OCI-LY7 (cell line): ENCODE results near the gene ARL6. TPM values are rescaled to one million over a fixed set of nuclear protein-coding genes. Genes with fewer than 3 reads are reported as not detected.

Source experiments
- BruUV-seq: library from RNA; stranded (reverse); fragments of 400-500 nt; replicated peaks from 2 replicates; lab custom pipeline; 2021; lab: Mats Ljungman, UMichigan
- CTCF ChIA-PET: fragments of 300-600 bp; sonication (Branson Sonifier 250); formaldehyde crosslinking; loops from one replicate; lab custom pipeline; 2022; ENCODE audit warnings: antibody characterized with exemption; ENCODE audit not compliant: unreplicated experiment; lab: Charles Lee
- POLR2A ChIA-PET: fragments of 300-600 bp; sonication (Branson Sonifier 250); formaldehyde crosslinking; loops from one replicate; lab custom pipeline; 2022; ENCODE audit warnings: antibody characterized with exemption; lab: Charles Lee
- DNase-seq: peaks from one replicate; pipeline ENCODE4 v3.0.0-alpha.2; 2015; ENCODE audit warnings: low spot score
- H2AFZ ChIP-seq: fragments of 200-600 bp; sonication (generic), shearing (Covaris generic); 2 replicates; pipeline ENCODE4 v1.6.1; 2014; ENCODE audit warnings: mild to moderate bottlenecking, antibody characterized with exemption, low read length, moderate library complexity
- H3K27ac ChIP-seq: fragments of 200-600 bp; sonication (generic); 2 replicates; pipeline ENCODE4 v1.5.1; 2014; ENCODE audit warnings: mixed run types, low read depth, mild to moderate bottlenecking, moderate library complexity, low read length, inconsistent platforms; ENCODE audit not compliant: poor library complexity, severe bottlenecking
- H3K36me3 ChIP-seq: fragments of 200-600 bp; sonication (generic); 2 replicates; pipeline ENCODE4 v1.6.1; 2014; ENCODE audit warnings: mild to moderate bottlenecking, antibody characterized with exemption, low read length, moderate library complexity, mixed read lengths; ENCODE audit not compliant: insufficient read depth
- H3K4me1 ChIP-seq: fragments of 200-600 bp; sonication (generic); 2 replicates; pipeline ENCODE4 v1.5.1; 2014; ENCODE audit warnings: mild to moderate bottlenecking, low read length; ENCODE audit not compliant: insufficient read depth, poor library complexity, severe bottlenecking
- H3K4me2 ChIP-seq: fragments of 200-600 bp; sonication (generic); 2 replicates; pipeline ENCODE4 v1.6.1; 2014; ENCODE audit warnings: mild to moderate bottlenecking, low read length
- H3K4me3 ChIP-seq: fragments of 200-600 bp; sonication (generic); 2 replicates; pipeline ENCODE4 v1.5.1; 2014; ENCODE audit warnings: mild to moderate bottlenecking, low read depth, low read length; ENCODE audit not compliant: poor library complexity, severe bottlenecking
- H3K79me2 ChIP-seq: fragments of 200-600 bp; sonication (generic); 2 replicates; pipeline ENCODE4 v1.6.1; 2016; ENCODE audit warnings: low read depth, mild to moderate bottlenecking, low read length, moderate library complexity, mixed read lengths; ENCODE audit not compliant: insufficient read depth
- H3K9me2 ChIP-seq: fragments of 200-600 bp; sonication (generic); 2 replicates; pipeline ENCODE4 v1.6.1; 2016; ENCODE audit warnings: mild to moderate bottlenecking, low read length, mixed read lengths; ENCODE audit not compliant: insufficient read depth
- H3K9me3 ChIP-seq: fragments of 200-600 bp; sonication (generic); 2 replicates; pipeline ENCODE4 v1.6.1; 2014; ENCODE audit warnings: mild to moderate bottlenecking, mixed run types, low read length, mixed read lengths
- H4K20me1 ChIP-seq: fragments of 200-600 bp; sonication (generic); 2 replicates; pipeline ENCODE4 v1.6.1; 2014; ENCODE audit warnings: mild to moderate bottlenecking, antibody characterized with exemption, low read length, moderate library complexity, mixed read lengths; ENCODE audit not compliant: insufficient read depth
- CTCF ChIP-seq: fragments of 200-600 bp; sonication (generic); conservative IDR thresholded peaks from 2 replicates; pipeline ENCODE4 v1.5.1; 2014; ENCODE audit warnings: mild to moderate bottlenecking, antibody characterized with exemption, low read length, moderate library complexity, mixed read lengths
- EZH2phosphoT487 ChIP-seq: fragments of 200-600 bp; sonication (generic); IDR thresholded peaks from 2 replicates; pipeline ENCODE4 v1.6.1; 2018; ENCODE audit warnings: low read depth, borderline replicate concordance, mild to moderate bottlenecking, mixed run types, antibody characterized with exemption, low read length, moderate library complexity, mixed read lengths
- intact Hi-C: fragments of 100-400 bp; cut with micrococcal nuclease; formaldehyde crosslinking; loops from one replicate; pipeline ENCODE4 v1.10.0; 2022; ENCODE audit not compliant: unreplicated experiment
- total RNA-seq, 2 experiments: library from RNA; depleted of rRNA in 1 of 2; stranded (reverse); fragments of >200 nt in 1 of 2; shearing (Covaris generic) in 1 of 2; gene quantifications; 2 replicates each; pipeline ENCODE4 v1.2.3, GENCODE V29; 2014 to 2022

ARL6 gene
- total RNA-seq, 2 experiments from 2014 or later: 5.0 to 5.5 TPM

- no TSS peak for BruUV-seq
- Histone ChIP-seq H3K27ac (no peak overlapping the region), H3K9me3 (no peaks in the 10 kb centered on the region), H3K4me3 (no peak overlapping the region), H4K20me1 (no peaks in the 10 kb centered on the region), H3K4me2 (no peak overlapping the region), H3K9me2 (no peaks in the 10 kb centered on the region), H3K4me1 (no peaks in the 10 kb centered on the region), H3K79me2 (no peaks in the 10 kb centered on the region), H2AFZ (no peak overlapping the region), H3K36me3 (no peaks in the 10 kb centered on the region)
- CTCF ChIA-PET: no interaction called here
- DNase-seq: no peak
- POLR2A ChIA-PET: no interaction called here
- TF ChIP-seq EZH2phosphoT487 (no peak), CTCF (no peak)
- intact Hi-C loops: no loop called here
These were observed 25.8 kb upstream of the ARL6 start for GRCh38 chr3:97738761-97739160.

- H3K9me2 ChIP-seq: no peaks in the 10 kb centered on the region
- H3K79me2 ChIP-seq: no peaks in the 10 kb centered on the region
- no TSS peak for BruUV-seq
- H2AFZ ChIP-seq: no peak overlapping the region
- H3K4me2 ChIP-seq: no peak overlapping the region
- CTCF ChIA-PET: no interaction called here
- no peak for DNase-seq
- no peaks in the 10 kb centered on the region for H3K36me3 ChIP-seq
- no peaks in the 10 kb centered on the region for H3K4me1 ChIP-seq
- POLR2A ChIA-PET: no interaction called here
- no peaks in the 10 kb centered on the region for H4K20me1 ChIP-seq
- TF ChIP-seq CTCF (no peak), EZH2phosphoT487 (no peak)
- H3K9me3 ChIP-seq: no peaks in the 10 kb centered on the region
- no peak overlapping the region for H3K4me3 ChIP-seq
- intact Hi-C loops: no loop called here
- H3K27ac ChIP-seq: no peak overlapping the region
These were observed 22.5 kb upstream of the ARL6 start for GRCh38 chr3:97742036-97742435.

- Histone ChIP-seq H3K4me2 (no peak overlapping the region), H3K4me1 (no peaks in the 10 kb centered on the region), H2AFZ (no peak overlapping the region), H3K4me3 (no peak overlapping the region), H3K27ac (no peak overlapping the region), H3K9me2 (no peaks in the 10 kb centered on the region), H3K36me3 (no peaks in the 10 kb centered on the region), H3K9me3 (no peaks in the 10 kb centered on the region), H4K20me1 (no peaks in the 10 kb centered on the region), H3K79me2 (no peaks in the 10 kb centered on the region)
- intact Hi-C loops: no loop called here
- no peak for DNase-seq
- BruUV-seq: no TSS peak
- ChIA-PET POLR2A (no interaction called here), CTCF (no interaction called here)
- no peak for TF ChIP-seq CTCF
- TF ChIP-seq EZH2phosphoT487: no peak
These were observed 20.3 kb upstream of the ARL6 start for GRCh38 chr3:97744289-97744688.
